Esophagus muscularis mucosa (tissue), 4 donors: ENCODE data around the gene TBL1XR1. TPM values are rescaled to one million over a fixed set of nuclear protein-coding genes. Genes with fewer than 3 reads are reported as not detected.

Experiments used
- DNase-seq: peaks from one replicate; pipeline ENCODE4 v3.0.0-alpha.2; 2017; ENCODE audit errors: extremely low spot score
- H3K27ac ChIP-seq, 4 donors: fragments of 200-600 bp; sonication (generic); replicated peaks in 1 of 4; 1 replicate in 3 of 4; 2 replicates in 1 of 4; pipeline ENCODE4 v1.5.1; 2016 to 2019; ENCODE audit warnings: mild to moderate bottlenecking in 1 of 4
- H3K27me3 ChIP-seq, 4 donors: fragments of 200-600 bp; sonication (generic); one replicate each; pipeline versions ENCODE4 v1.5.1 to v1.6.0; 2016 to 2019
- H3K36me3 ChIP-seq, 4 donors: fragments of 200-600 bp; sonication (generic); one replicate each; pipeline ENCODE4 v1.5.1; 2016 to 2019
- H3K4me1 ChIP-seq, 4 donors: fragments of 200-600 bp; sonication (generic); one replicate each; pipeline ENCODE4 v1.5.1; 2016 to 2019
- H3K4me3 ChIP-seq, 4 donors: fragments of 200-600 bp; sonication (generic); 1 replicate in 2 of 4; 2 replicates in 2 of 4; pipeline ENCODE4 v1.5.1; 2016 to 2019; ENCODE audit warnings: mild to moderate bottlenecking in 4 of 4, moderate library complexity in 1 of 4
- H3K9me3 ChIP-seq, 4 donors: fragments of 200-600 bp; sonication (generic); 1 replicate in 3 of 4; 2 replicates in 1 of 4; pipeline ENCODE4 v1.5.1; 2016 to 2019
- CTCF ChIP-seq, 3 experiments: fragments of 200-600 bp in 2 of 3; fragments of 450-650 bp in 1 of 3; sonication (generic) in 2 of 3; IDR thresholded peaks; one replicate each; pipeline ENCODE4 v1.5.1; 2017 to 2019; ENCODE audit warnings: antibody characterized with exemption in 3 of 3, mild to moderate bottlenecking in 2 of 3, moderate library complexity in 1 of 3
- EP300 ChIP-seq: sonication (generic); formaldehyde crosslinking; IDR thresholded peaks from one replicate; pipeline ENCODE4 v1.6.1; 2017; ENCODE audit warnings: antibody characterized with exemption
- POLR2A ChIP-seq: fragments of 450-650 bp; IDR thresholded peaks from one replicate; pipeline ENCODE4 v1.6.1; 2017; ENCODE audit warnings: antibody characterized with exemption, moderate library complexity, mild to moderate bottlenecking, low read depth
- POLR2AphosphoS5 ChIP-seq, 2 donors: sonication (generic); formaldehyde crosslinking; IDR thresholded peaks; one replicate each; pipeline ENCODE4 v1.6.1; 2017; ENCODE audit warnings: antibody characterized with exemption in 2 of 2
- WGBS: methylation state at CpG from one replicate; pipeline ENCODE4 v1.1.5; 2018; 5-methylcytosine and 5-hydroxymethylcytosine counted together
- intact Hi-C: fragments of 100-400 bp; cut with DNase I; formaldehyde crosslinking; loops from one replicate; pipeline ENCODE4 v1.15.1; 2023
- total RNA-seq, 4 donors: library from RNA; depleted of rRNA; stranded (reverse); fragments of >200 nt; gene quantifications; one replicate each; pipeline versions ENCODE4 v1.1.0 to v1.2.1, GENCODE V29; 2016

The TBL1XR1 gene
- total RNA-seq, 4 donors from 2014 or later = 65.0 to 99.2 (median 78.2) TPM

GRCh38 chr3:177065285-177066033, 131.8 kb downstream of the TBL1XR1 start:
- Histone ChIP-seq H3K27me3 (no peaks in the 10 kb centered on the region), H3K27ac (no peak overlapping the region), H3K4me1 (peaks cover 38 to 68% (median 56%) of the 10 kb centered on the region in 4 donors), H3K4me3 (no peak overlapping the region), H3K36me3 (no peaks in the 10 kb centered on the region), H3K9me3 (no peaks in the 10 kb centered on the region)
- WGBS = 91% methylated on average over 3 of the region's 3 CpGs
- TF ChIP-seq EP300 (no peak), CTCF (IDR thresholded peaks at IDR 0.05) (no peak), POLR2A (no peak), POLR2AphosphoS5 (IDR thresholded peaks at IDR 0.05) (no peak)
- intact Hi-C loops = no loop called here
- DNase-seq = no peak

GRCh38 chr3:177062052-177062732, 135.1 kb downstream of the TBL1XR1 start:
- Histone ChIP-seq H3K27me3 (no peaks in the 10 kb centered on the region), H3K4me3 (no peak overlapping the region), H3K36me3 (no peaks in the 10 kb centered on the region), H3K9me3 (no peaks in the 10 kb centered on the region), H3K4me1 (peaks cover 41 to 49% (median 45%) of the 10 kb centered on the region in 4 donors), H3K27ac (no peak overlapping the region)
- TF ChIP-seq POLR2A = no peak
- TF ChIP-seq POLR2AphosphoS5 (IDR thresholded peaks at IDR 0.05) = no peak
- no peak for TF ChIP-seq CTCF (IDR thresholded peaks at IDR 0.05)
- TF ChIP-seq EP300 = no peak
- intact Hi-C loops = no loop called here
- DNase-seq = no peak
- WGBS = 86% methylated on average over 2 of the region's 2 CpGs

DNA sequence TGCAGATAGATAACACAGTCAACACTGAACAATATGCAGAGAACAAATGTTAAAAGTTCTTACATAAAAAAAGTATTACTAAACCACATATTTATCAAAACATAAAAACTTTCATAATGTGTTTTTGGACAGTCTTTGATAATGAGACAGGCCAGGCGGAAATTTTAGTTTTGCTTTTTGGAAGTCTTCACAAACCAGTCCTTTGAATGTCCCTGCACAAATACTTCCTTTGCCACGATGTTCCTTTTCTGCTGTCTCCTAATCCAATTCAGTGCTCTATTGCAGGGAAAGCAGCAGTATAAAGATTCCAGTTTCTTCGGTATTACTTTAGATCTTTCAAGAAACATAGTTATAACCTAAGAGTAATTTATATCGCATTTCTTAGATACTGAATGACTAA, 135.9 kb downstream of the TBL1XR1 start:
- TF ChIP-seq POLR2AphosphoS5 (IDR thresholded peaks at IDR 0.05) (no peak), EP300 (no peak)
- Histone ChIP-seq H3K27me3 (no peaks in the 10 kb centered on the region), H3K27ac (no peak overlapping the region), H3K4me1 (peaks cover 42 to 49% (median 46%) of the 10 kb centered on the region in 4 donors), H3K9me3 (no peaks in the 10 kb centered on the region), H3K4me3 (no peak overlapping the region), H3K36me3 (no peaks in the 10 kb centered on the region)
- DNase-seq = no peak
- 69% methylated on average over 4 of the region's 4 CpGs for WGBS
- intact Hi-C loops = no loop called here

GRCh38 chr3:177060492-177060891, 136.8 kb downstream of the TBL1XR1 start:
- Histone ChIP-seq H3K4me1 (peaks cover 42 to 51% (median 47%) of the 10 kb centered on the region in 4 donors), H3K4me3 (no peak overlapping the region), H3K9me3 (no peaks in the 10 kb centered on the region), H3K27ac (no peak overlapping the region), H3K27me3 (no peaks in the 10 kb centered on the region), H3K36me3 (no peaks in the 10 kb centered on the region)
- TF ChIP-seq POLR2AphosphoS5 (IDR thresholded peaks at IDR 0.05) (no peak), EP300 (no peak), CTCF (IDR thresholded peaks at IDR 0.05) (no peak), POLR2A (no peak)
- no peak for DNase-seq
- WGBS = 100% methylated on average over 1 of the region's 1 CpG
- intact Hi-C loops = no loop called here

- Histone ChIP-seq H3K27ac (no peak overlapping the region), H3K4me1 (peaks cover 32 to 47% (median 40%) of the 10 kb centered on the region in 4 donors), H3K9me3 (no peaks in the 10 kb centered on the region), H3K4me3 (no peak overlapping the region), H3K27me3 (no peaks in the 10 kb centered on the region), H3K36me3 (no peaks in the 10 kb centered on the region)
- TF ChIP-seq EP300 (no peak), CTCF (IDR thresholded peaks at IDR 0.05) (no peak), POLR2AphosphoS5 (IDR thresholded peaks at IDR 0.05) (no peak), POLR2A (no peak)
- no peak for DNase-seq
- 84% methylated on average over 2 of the region's 2 CpGs for WGBS
- intact Hi-C loops = loop anchor here (10.0 kb wide), 1 partner anchor 1326 kb away; no protein-coding TSS in a partner anchor
Measured at GRCh38 chr3:177058648-177059047, 138.6 kb downstream of the TBL1XR1 start.
